ENCODE results near the gene ACAP2. TPM values are rescaled to one million over a fixed set of nuclear protein-coding genes. Genes with fewer than 3 reads are reported as not detected.

ACAP2 gene
- total RNA-seq, 4 donors from 2014 or later = 38.3 to 66.0 (median 49.2) TPM

DNA sequence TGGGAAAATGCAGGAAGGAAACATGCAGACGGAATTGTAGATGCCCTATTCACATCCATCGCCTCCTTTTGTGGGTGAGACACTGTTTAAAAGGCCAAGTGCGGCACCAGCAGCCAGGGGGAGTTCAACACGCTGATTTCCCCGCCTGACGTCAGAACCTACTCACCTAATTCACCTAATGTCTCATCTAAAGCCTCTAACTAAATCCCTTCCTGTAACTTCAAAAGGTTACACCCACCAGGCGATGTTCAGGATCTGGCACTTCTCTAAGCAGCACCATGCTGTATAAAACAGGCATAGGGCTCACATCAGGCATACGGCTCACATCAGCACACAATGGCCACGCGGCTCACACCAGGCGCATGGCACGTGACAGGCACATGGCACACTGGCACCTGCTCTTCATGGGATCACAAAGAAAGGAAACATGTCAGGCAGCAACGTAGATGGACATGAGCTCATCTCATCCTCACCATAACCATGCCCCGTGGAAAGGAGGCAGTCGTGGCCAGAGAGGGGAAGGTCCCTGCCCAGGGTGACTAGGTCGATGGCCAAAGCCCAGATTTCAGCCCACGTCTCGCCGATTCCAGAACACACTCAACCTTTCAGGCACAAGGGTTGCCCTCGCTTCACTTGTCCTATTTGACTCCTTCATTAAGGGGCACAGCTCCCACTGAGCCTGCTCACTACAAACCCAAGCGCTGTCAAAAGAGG is 193.6 kb downstream of the ACAP2 start:
- Histone ChIP-seq H3K27ac (no peak overlapping the region), H3K27me3 (no peaks in the 10 kb centered on the region), H3K9me3 (no peaks in the 10 kb centered on the region), H3K4me3 (no peak overlapping the region), H3K4me1 (peaks cover 0 to 31% (median 7%) of the 10 kb centered on the region in 3 donors), H3K36me3 (no peaks in the 10 kb centered on the region)
- 91 to 92% methylated on average over 10 of the region's 21 CpGs for WGBS, 2 donors (ENCODE audit: low coverage in 1 of 2)
- no peak for TF ChIP-seq EP300 (IDR thresholded peaks at IDR 0.05)
- no peak for TF ChIP-seq POLR2AphosphoS5 (IDR thresholded peaks at IDR 0.05)
- TF ChIP-seq CTCF (IDR thresholded peaks at IDR 0.05) = no peak
- no peak for TF ChIP-seq POLR2A (IDR thresholded peaks at IDR 0.05)
- no peak for ATAC-seq

GRCh38 chr3:195248281-195248680 is 194.5 kb downstream of the ACAP2 start:
- no peaks in the 10 kb centered on the region for H3K9me3 ChIP-seq
- H3K4me3 ChIP-seq = no peak overlapping the region
- peaks cover 0 to 22% (median 3%) of the 10 kb centered on the region in 3 donors for H3K4me1 ChIP-seq
- H3K27me3 ChIP-seq = no peaks in the 10 kb centered on the region
- H3K27ac ChIP-seq = no peak overlapping the region
- TF ChIP-seq POLR2A (IDR thresholded peaks at IDR 0.05) (no peak), POLR2AphosphoS5 (IDR thresholded peaks at IDR 0.05) (no peak), EP300 (IDR thresholded peaks at IDR 0.05) (no peak), CTCF (IDR thresholded peaks at IDR 0.05) (no peak)
- WGBS, 2 donors (ENCODE audit: low coverage in 1 of 2) = 95 to 96% methylated on average over 7 of the region's 8 CpGs
- no peaks in the 10 kb centered on the region for H3K36me3 ChIP-seq
- ATAC-seq = no peak

DNA sequence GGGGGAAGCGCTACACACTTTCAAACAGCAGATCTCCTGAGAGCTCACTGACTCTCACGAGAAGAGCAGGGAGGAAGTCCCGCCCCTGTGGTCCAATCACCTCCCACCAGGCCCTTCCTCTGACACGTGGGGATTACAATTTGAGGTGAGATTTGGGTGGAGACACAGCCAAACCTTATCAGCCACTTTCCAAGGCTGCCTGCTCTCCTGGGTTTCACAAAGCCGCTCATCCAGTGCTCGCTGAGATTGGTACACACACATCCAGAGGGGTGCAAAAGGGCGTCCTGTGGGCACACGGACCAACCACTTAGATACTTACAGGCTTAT is 195.0 kb downstream of the ACAP2 start:
- no peak for ATAC-seq
- no peak for TF ChIP-seq EP300 (IDR thresholded peaks at IDR 0.05)
- TF ChIP-seq POLR2AphosphoS5 (IDR thresholded peaks at IDR 0.05) = no peak
- no peak for TF ChIP-seq POLR2A (IDR thresholded peaks at IDR 0.05)
- TF ChIP-seq CTCF (IDR thresholded peaks at IDR 0.05) = no peak
- no peaks in the 10 kb centered on the region for H3K9me3 ChIP-seq
- H3K36me3 ChIP-seq = no peaks in the 10 kb centered on the region
- H3K27me3 ChIP-seq = no peaks in the 10 kb centered on the region
- H3K4me3 ChIP-seq = no peak overlapping the region
- 75 to 93% methylated on average over 3 to 4 of the region's 8 CpGs for WGBS, 2 donors (ENCODE audit: low coverage in 1 of 2)
- H3K27ac ChIP-seq = no peak overlapping the region
- H3K4me1 ChIP-seq = peaks cover 0 to 17% (median 3%) of the 10 kb centered on the region in 3 donors

DNA sequence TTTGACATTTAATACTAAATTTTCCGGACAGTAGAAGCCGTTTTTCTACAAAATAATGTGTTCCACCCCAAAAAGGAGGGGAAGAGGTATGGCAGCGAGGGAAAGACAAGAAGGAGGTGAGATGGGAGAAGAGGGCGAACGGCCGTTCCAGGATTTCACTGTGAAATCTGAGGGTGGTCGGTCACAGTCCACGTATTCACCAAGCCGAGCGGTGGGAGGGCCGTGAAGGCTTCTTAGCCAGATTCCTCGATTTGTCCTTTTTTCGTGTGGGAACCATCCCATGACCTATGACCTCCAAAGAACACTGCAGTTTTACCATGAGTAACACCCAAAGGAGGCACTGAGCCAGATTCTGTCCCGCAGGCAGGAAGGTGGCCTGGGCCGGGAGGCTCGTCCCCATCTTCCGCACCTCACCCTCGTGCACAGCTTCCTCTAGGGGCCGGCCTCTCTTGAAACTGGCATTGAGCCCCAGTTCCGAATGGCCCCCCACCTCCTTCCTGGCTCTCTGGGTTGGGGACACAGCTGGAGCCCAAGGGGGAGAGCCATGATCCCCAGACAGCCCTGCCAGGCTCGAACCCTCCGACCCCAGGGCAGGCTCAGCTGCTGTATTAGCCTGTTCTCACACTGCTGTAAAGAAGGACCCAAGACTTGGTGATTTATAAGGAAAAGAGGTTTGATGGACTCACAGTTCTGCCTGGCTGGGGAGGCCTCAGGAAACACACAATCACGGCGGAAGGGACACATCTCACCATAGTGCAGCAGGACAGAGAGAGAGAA is 195.5 kb downstream of the ACAP2 start:
- peaks cover 0 to 12% (median 0%) of the 10 kb centered on the region in 3 donors for H3K4me1 ChIP-seq
- TF ChIP-seq CTCF (IDR thresholded peaks at IDR 0.05) (no peak), POLR2A (IDR thresholded peaks at IDR 0.05) (no peak), EP300 (IDR thresholded peaks at IDR 0.05) (no peak), POLR2AphosphoS5 (IDR thresholded peaks at IDR 0.05) (no peak)
- no peaks in the 10 kb centered on the region for H3K9me3 ChIP-seq
- WGBS, 2 donors (ENCODE audit: low coverage in 1 of 2) = 88 to 96% methylated on average over 9 to 13 of the region's 24 CpGs
- H3K27ac ChIP-seq = no peak overlapping the region
- ATAC-seq = no peak
- H3K4me3 ChIP-seq = no peak overlapping the region
- no peaks in the 10 kb centered on the region for H3K36me3 ChIP-seq
- no peaks in the 10 kb centered on the region for H3K27me3 ChIP-seq

Data from gastroesophageal sphincter (tissue), 4 donors.